Measurements from ENCODE around the gene BRAP.
"Not testable (repeated sequence)": the region's sequence is repeated elsewhere in the genome, so short reads cannot be mapped to it uniquely, and the experiment has no call there.

BRAP gene

GRCh38 chr12:111685811-111686573 is at the start of gene BRAP, which contains the start of gene ACAD10:
Gene BRAP, minus strand, starts transcription at chr12:111685956. Its CDS starts 164 bp downstream, at chr12:111685792.
Gene ACAD10, plus strand, starts transcription at chr12:111686053. Its CDS starts 6,657 bp downstream, at chr12:111692710.
- peak; percentile 93 for DNase-seq

- no peak for DNase-seq
These were observed 47.7 kb upstream of the BRAP start for GRCh38 chr12:111733340-111733915.

GRCh38 chr12:111732786-111733185 is 47.0 kb upstream of the BRAP start:
- no peak for DNase-seq

- no peak for DNase-seq
These were observed 44.7 kb upstream of the BRAP start for GRCh38 chr12:111730420-111730819.

GRCh38 chr12:111728795-111729194 is 43.0 kb upstream of the BRAP start:
- no peak for DNase-seq

- not testable (repeated sequence) for DNase-seq
These were observed 38.0 kb upstream of the BRAP start for GRCh38 chr12:111723646-111724360.

- no peak for DNase-seq
These were observed 34.7 kb upstream of the BRAP start for GRCh38 chr12:111720457-111720856.

- not testable (repeated sequence) for DNase-seq
These were observed 33.6 kb upstream of the BRAP start for GRCh38 chr12:111719316-111719715.

- DNase-seq = no peak
These were observed 29.5 kb upstream of the BRAP start for GRCh38 chr12:111715279-111715678.

- DNase-seq = no peak
These were observed 20.4 kb upstream of the BRAP start for GRCh38 chr12:111706145-111706544.

- DNase-seq = no peak
These were observed 19.9 kb upstream of the BRAP start for GRCh38 chr12:111705672-111706071.

- no peak for DNase-seq
These were observed 14.2 kb upstream of the BRAP start for GRCh38 chr12:111699962-111700361.

- no peak for DNase-seq
These were observed 8.1 kb upstream of the BRAP start for GRCh38 chr12:111693818-111694217.

- no peak for DNase-seq
These were observed 6.9 kb upstream of the BRAP start for GRCh38 chr12:111692575-111693210.

- no peak for DNase-seq
These were observed 5.5 kb upstream of the BRAP start for GRCh38 chr12:111691262-111691661.

- DNase-seq = no peak
These were observed 2.2 kb upstream of the BRAP start for GRCh38 chr12:111687952-111688351.

GRCh38 chr12:111687255-111687654 is 1.5 kb upstream of the BRAP start:
- no peak for DNase-seq

- DNase-seq = no peak
These were observed 884 bp upstream of the BRAP start for GRCh38 chr12:111686574-111687105.

- no peak for DNase-seq
These were observed 390 bp downstream of the BRAP start for GRCh38 chr12:111685322-111685810.

GRCh38 chr12:111684485-111685198 is 1.1 kb downstream of the BRAP start:
- not testable (repeated sequence) for DNase-seq

- DNase-seq = no peak
These were observed 8.6 kb downstream of the BRAP start for GRCh38 chr12:111677186-111677585.

GRCh38 chr12:111673503-111673902 is 12.3 kb downstream of the BRAP start:
- no peak for DNase-seq
